ENCODE results near the gene CAV3.
"Not testable (repeated sequence)": the region's sequence is repeated elsewhere in the genome, so short reads cannot be mapped to it uniquely, and the experiment has no call there.

Gene CAV3

DNA sequence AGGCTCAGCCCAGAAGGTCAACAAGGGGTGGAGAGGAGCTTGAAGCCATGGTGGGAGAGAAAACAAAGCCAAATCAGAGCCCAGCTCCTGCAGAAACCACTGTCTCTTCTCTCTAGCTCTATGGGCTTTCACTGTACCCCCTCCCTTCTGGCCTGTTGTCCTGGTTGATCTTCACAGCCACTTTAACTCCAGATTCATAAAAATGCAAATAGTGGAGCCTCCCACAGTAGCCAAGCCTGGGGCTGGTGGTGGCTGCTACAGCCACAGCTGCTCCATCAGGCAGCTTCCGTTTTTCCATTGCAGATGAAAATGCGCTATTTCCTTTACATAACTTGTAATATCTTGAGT is 20.7 kb upstream of the CAV3 start:
- Histone ChIP-seq H2BK5ac (ENCODE audit: low read depth, low read length, poor library complexity) (no peak overlapping the region), H3K79me1 (ENCODE audit: low read length) (no peaks in the 10 kb centered on the region), H2BK120ac (ENCODE audit: insufficient read depth, low read length, poor library complexity) (no peak overlapping the region), H3K79me2 (ENCODE audit: control insufficient read depth, insufficient read depth, low read length, poor library complexity) (no peaks in the 10 kb centered on the region), H2AK5ac (ENCODE audit: low read length) (no peak overlapping the region), H3K27ac (ENCODE audit: low read depth, low read length) (no peak overlapping the region), H3K9me3 (ENCODE audit: insufficient read depth, low read depth, low read length) (no peaks in the 10 kb centered on the region), H3K18ac (ENCODE audit: low read length) (no peak overlapping the region), H2AFZ (ENCODE audit: insufficient read depth, low read length, poor library complexity) (no peak overlapping the region), H3K4me3 (ENCODE audit: low read depth, low read length) (no peak overlapping the region), H4K12ac (ENCODE audit: low read depth, low read length) (no peak overlapping the region), H3K4me1 (ENCODE audit: control insufficient read depth in 1 of 2, insufficient read depth in 2 of 2, low read length in 2 of 2) (no peaks in the 10 kb centered on the region), H4K8ac (ENCODE audit: low read depth, low read length) (no peak overlapping the region), H2BK12ac (ENCODE audit: low read length) (no peak overlapping the region), H4K91ac (ENCODE audit: low read depth, low read length) (no peak overlapping the region), H3K27me3 (ENCODE audit: insufficient read depth, low read length) (no peaks in the 10 kb centered on the region), H3K4ac (ENCODE audit: low read depth, low read length) (no peak overlapping the region), H3K36me3 (ENCODE audit: control insufficient read depth in 1 of 2, insufficient read depth in 2 of 2, low read length in 2 of 2) (no peaks in the 10 kb centered on the region), H3K23ac (ENCODE audit: low read length) (no peak overlapping the region), H3K4me2 (ENCODE audit: low read length) (no peak overlapping the region), H3K9ac (ENCODE audit: low read length) (no peak overlapping the region), H3K14ac (ENCODE audit: low read length) (no peak overlapping the region)
- WGBS (ENCODE audit: extremely low coverage, insufficient coverage, insufficient read length) = no CpG with 5 or more reads among the region's 2 CpGs
- DNase-seq = no peak

GRCh38 chr3:8713901-8714759 is 19.5 kb upstream of the CAV3 start:
- Histone ChIP-seq H3K27ac (ENCODE audit: low read depth, low read length) (no peak overlapping the region), H4K12ac (ENCODE audit: low read depth, low read length) (no peak overlapping the region), H2BK120ac (ENCODE audit: insufficient read depth, low read length, poor library complexity) (no peak overlapping the region), H4K8ac (ENCODE audit: low read depth, low read length) (no peak overlapping the region), H3K4me1 (ENCODE audit: control insufficient read depth in 1 of 2, insufficient read depth in 2 of 2, low read length in 2 of 2) (no peaks in the 10 kb centered on the region), H3K79me1 (ENCODE audit: low read length) (no peaks in the 10 kb centered on the region), H3K9ac (ENCODE audit: low read length) (no peak overlapping the region), H3K79me2 (ENCODE audit: control insufficient read depth, insufficient read depth, low read length, poor library complexity) (no peaks in the 10 kb centered on the region), H3K4me3 (ENCODE audit: low read depth, low read length) (no peak overlapping the region), H4K91ac (ENCODE audit: low read depth, low read length) (no peak overlapping the region), H3K4me2 (ENCODE audit: low read length) (no peak overlapping the region), H3K23ac (ENCODE audit: low read length) (no peak overlapping the region), H2AFZ (ENCODE audit: insufficient read depth, low read length, poor library complexity) (no peak overlapping the region), H3K18ac (ENCODE audit: low read length) (no peak overlapping the region), H2AK5ac (ENCODE audit: low read length) (no peak overlapping the region), H3K36me3 (ENCODE audit: control insufficient read depth in 1 of 2, insufficient read depth in 2 of 2, low read length in 2 of 2) (no peaks in the 10 kb centered on the region), H3K14ac (ENCODE audit: low read length) (no peak overlapping the region), H3K9me3 (ENCODE audit: insufficient read depth, low read depth, low read length) (no peaks in the 10 kb centered on the region), H2BK12ac (ENCODE audit: low read length) (no peak overlapping the region), H3K27me3 (ENCODE audit: insufficient read depth, low read length) (no peaks in the 10 kb centered on the region), H3K4ac (ENCODE audit: low read depth, low read length) (no peak overlapping the region), H2BK5ac (ENCODE audit: low read depth, low read length, poor library complexity) (no peak overlapping the region)
- WGBS (ENCODE audit: extremely low coverage, insufficient coverage, insufficient read length) = no CpG with 5 or more reads among the region's 14 CpGs
- peak in 1 of 2 donors; percentile 3 for DNase-seq

DNA sequence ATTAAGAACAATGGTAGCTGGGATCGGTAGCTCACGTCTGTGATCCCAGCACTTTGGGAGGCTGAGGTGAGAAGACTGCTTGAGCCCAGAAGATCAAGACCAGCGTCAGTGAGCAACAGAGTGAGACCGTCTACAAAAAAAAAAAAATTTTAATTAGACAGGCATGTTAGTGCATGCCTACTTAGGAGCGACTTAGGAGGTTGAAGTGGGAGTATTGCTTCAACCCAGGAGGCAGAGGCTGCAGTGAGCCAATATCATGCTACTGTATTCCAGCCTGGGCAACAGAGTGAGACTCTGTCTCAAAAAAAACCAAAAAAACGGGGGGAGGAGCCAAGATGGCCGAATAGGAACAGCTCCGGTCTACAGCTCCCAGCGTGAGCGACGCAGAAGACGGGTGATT is 17.8 kb upstream of the CAV3 start:
- H3K4me2 ChIP-seq (ENCODE audit: low read length) = not testable (repeated sequence)
- WGBS (ENCODE audit: extremely low coverage, insufficient coverage, insufficient read length) = no CpG with 5 or more reads among the region's 12 CpGs

GRCh38 chr3:8722808-8723207 is 10.8 kb upstream of the CAV3 start:
- DNase-seq = no peak
- H4K8ac ChIP-seq (ENCODE audit: low read depth, low read length) = no peak overlapping the region
- no peak overlapping the region for H2BK12ac ChIP-seq (ENCODE audit: low read length)
- no peak overlapping the region for H4K12ac ChIP-seq (ENCODE audit: low read depth, low read length)
- H3K36me3 ChIP-seq (ENCODE audit: control insufficient read depth in 1 of 2, insufficient read depth in 2 of 2, low read length in 2 of 2) = no peaks in the 10 kb centered on the region
- H3K18ac ChIP-seq (ENCODE audit: low read length) = no peak overlapping the region
- no peak overlapping the region for H2BK120ac ChIP-seq (ENCODE audit: insufficient read depth, low read length, poor library complexity)
- H3K23ac ChIP-seq (ENCODE audit: low read length) = no peak overlapping the region
- no peak overlapping the region for H3K14ac ChIP-seq (ENCODE audit: low read length)
- no peak overlapping the region for H3K4me2 ChIP-seq (ENCODE audit: low read length)
- H2BK5ac ChIP-seq (ENCODE audit: low read depth, low read length, poor library complexity) = no peak overlapping the region
- no peak overlapping the region for H3K4ac ChIP-seq (ENCODE audit: low read depth, low read length)
- no peak overlapping the region for H3K9ac ChIP-seq (ENCODE audit: low read length)
- H3K4me1 ChIP-seq (ENCODE audit: control insufficient read depth in 1 of 2, insufficient read depth in 2 of 2, low read length in 2 of 2) = no peaks in the 10 kb centered on the region
- H3K79me2 ChIP-seq (ENCODE audit: control insufficient read depth, insufficient read depth, low read length, poor library complexity) = no peaks in the 10 kb centered on the region
- H2AK5ac ChIP-seq (ENCODE audit: low read length) = no peak overlapping the region
- no peaks in the 10 kb centered on the region for H3K79me1 ChIP-seq (ENCODE audit: low read length)
- no peak overlapping the region for H4K91ac ChIP-seq (ENCODE audit: low read depth, low read length)
- H3K27ac ChIP-seq (ENCODE audit: low read depth, low read length) = no peak overlapping the region
- H3K27me3 ChIP-seq (ENCODE audit: insufficient read depth, low read length) = no peaks in the 10 kb centered on the region
- H3K9me3 ChIP-seq (ENCODE audit: insufficient read depth, low read depth, low read length) = peaks cover 3% of the 10 kb centered on the region
- no peak overlapping the region for H2AFZ ChIP-seq (ENCODE audit: insufficient read depth, low read length, poor library complexity)
- no CpG with 5 or more reads among the region's 5 CpGs for WGBS (ENCODE audit: extremely low coverage, insufficient coverage, insufficient read length)
- no peak overlapping the region for H3K4me3 ChIP-seq (ENCODE audit: low read depth, low read length)

More for the DNA sequence above, 17.8 kb upstream of the CAV3 start:
- H4K91ac ChIP-seq (ENCODE audit: low read depth, low read length); H2BK120ac ChIP-seq (ENCODE audit: insufficient read depth, low read length, poor library complexity); H3K9ac ChIP-seq (ENCODE audit: low read length); H3K79me2 ChIP-seq (ENCODE audit: control insufficient read depth, insufficient read depth, low read length, poor library complexity); H2AFZ ChIP-seq (ENCODE audit: insufficient read depth, low read length, poor library complexity); H3K9me3 ChIP-seq (ENCODE audit: insufficient read depth, low read depth, low read length); H3K23ac ChIP-seq (ENCODE audit: low read length); H3K4ac ChIP-seq (ENCODE audit: low read depth, low read length); H2BK5ac ChIP-seq (ENCODE audit: low read depth, low read length, poor library complexity); H2BK12ac ChIP-seq (ENCODE audit: low read length); H3K27ac ChIP-seq (ENCODE audit: low read depth, low read length); H4K8ac ChIP-seq (ENCODE audit: low read depth, low read length); H3K27me3 ChIP-seq (ENCODE audit: insufficient read depth, low read length); H3K79me1 ChIP-seq (ENCODE audit: low read length); H3K4me1 ChIP-seq (ENCODE audit: control insufficient read depth in 1 of 2, insufficient read depth in 2 of 2, low read length in 2 of 2); H3K14ac ChIP-seq (ENCODE audit: low read length); H4K12ac ChIP-seq (ENCODE audit: low read depth, low read length); H3K4me3 ChIP-seq (ENCODE audit: low read depth, low read length); H3K18ac ChIP-seq (ENCODE audit: low read length); H2AK5ac ChIP-seq (ENCODE audit: low read length); H3K36me3 ChIP-seq (ENCODE audit: control insufficient read depth in 1 of 2, insufficient read depth in 2 of 2, low read length in 2 of 2): not testable (repeated sequence)
- DNase-seq = peak in 1 of 2 donors; percentile 7
